GM12878 (cell line): ENCODE data around the gene ANKRD31. TPM values are rescaled to one million over a fixed set of nuclear protein-coding genes. Genes with fewer than 3 reads are reported as not detected.

ENCODE experiments used
- polyA plus RNA-seq, 11 experiments: library from polyadenylated mRNA; depleted of rRNA in 4 of 11; unstranded in 6 of 11; stranded (reverse) in 5 of 11; fragments of >200 nt; fragmentation: Nextera tagmentation in 4 of 11; fragmentation: Illumina TruSeq in 1 of 11; extraction: Ambion mirVana in 4 of 11; extraction: Trizol in 1 of 11; gene quantifications; 1 replicate in 1 of 11; 2 replicates in 10 of 11; pipeline versions ENCODE4 v1.2.1 to v1.2.3, GENCODE V29; 2011 to 2016; ENCODE audit warnings: inconsistent platforms in 2 of 11, missing spikeins in 2 of 11, low read depth in 1 of 11
- small RNA-seq: library from RNA; depleted of rRNA; stranded (forward); fragments of <200 nt; gene quantifications from one replicate; pipeline ENCODE3, GENCODE V24; 2014
- total RNA-seq, 4 experiments: library from RNA; depleted of rRNA in 3 of 4; stranded (reverse); fragments of >200 nt in 3 of 4; fragmentation: Illumina TruSeq in 1 of 4; extraction: Trizol in 1 of 4; gene quantifications; 2 replicates each; pipeline versions ENCODE4 v1.2.1 to v1.2.3, GENCODE V29; 2013 to 2021

Gene ANKRD31
- total and polyA plus RNA-seq, 10 of the 15 experiments (the other 5 are each of a cell fraction or from before 2014, with no cell fraction given) = under 0.01 to 0.10 (median 0.04) TPM; not detected in 3

Small RNAs within 50 kb of the gene (small RNA-seq; reads per million reads assigned to genes)
- gene SUMO2P5 = not detected

Other genes with a start within 250 kb of the ANKRD31 start
- gene GCNT4, start 184.3 kb downstream of the ANKRD31 start, total RNA-seq (2014; rRNA removed) = not detected in 2 replicates
- gene GCNT4, start 184.3 kb downstream of the ANKRD31 start, total RNA-seq (2014; rRNA removed; fragmentation: Illumina TruSeq; extraction: Trizol) = not detected in 2 replicates
- 0.03 TPM in 1 of 2 replicates, not detected in the other for gene GCNT4, start 184.3 kb downstream of the ANKRD31 start, total RNA-seq (2021)
- not detected in 2 replicates for gene GCNT4, start 184.3 kb downstream of the ANKRD31 start, polyA plus RNA-seq (2011; rRNA removed)
- not detected in 2 replicates for gene GCNT4, start 184.3 kb downstream of the ANKRD31 start, polyA plus RNA-seq (2014; fragmentation: Illumina TruSeq; extraction: Trizol)
- gene GCNT4, start 184.3 kb downstream of the ANKRD31 start, polyA plus RNA-seq (2014; fragmentation: Nextera tagmentation; extraction: Ambion mirVana) = not detected
- gene GCNT4, start 184.3 kb downstream of the ANKRD31 start, polyA plus RNA-seq (2014; rRNA removed) = not detected in 2 replicates
- under 1 TPM in 1 of 2 experiments, not detected in 1; 0.04 TPM for gene GCNT4, start 184.3 kb downstream of the ANKRD31 start, polyA plus RNA-seq (2016; fragmentation: Nextera tagmentation; extraction: Ambion mirVana)
- 73.9 and 82.9 TPM in 2 replicates for gene HMGCR, start 100.3 kb upstream of the ANKRD31 start, total RNA-seq (2014; rRNA removed)
- 104 and 110 TPM in 2 replicates for gene HMGCR, start 100.3 kb upstream of the ANKRD31 start, total RNA-seq (2014; rRNA removed; fragmentation: Illumina TruSeq; extraction: Trizol)
- 119 and 130 TPM in 2 replicates for gene HMGCR, start 100.3 kb upstream of the ANKRD31 start, total RNA-seq (2021)
- 119 and 174 TPM in 2 replicates for gene HMGCR, start 100.3 kb upstream of the ANKRD31 start, polyA plus RNA-seq (2011; rRNA removed)
- 89.2 and 120 TPM in 2 replicates for gene HMGCR, start 100.3 kb upstream of the ANKRD31 start, polyA plus RNA-seq (2014; fragmentation: Illumina TruSeq; extraction: Trizol)
- gene HMGCR, start 100.3 kb upstream of the ANKRD31 start, polyA plus RNA-seq (2014; fragmentation: Nextera tagmentation; extraction: Ambion mirVana) = 10 to 100 TPM; 30.8 to 39.0 TPM
- 65.2 and 73.9 TPM in 2 replicates for gene HMGCR, start 100.3 kb upstream of the ANKRD31 start, polyA plus RNA-seq (2014; rRNA removed)
- gene HMGCR, start 100.3 kb upstream of the ANKRD31 start, polyA plus RNA-seq (2016; fragmentation: Nextera tagmentation; extraction: Ambion mirVana) = 10 to 100 TPM; 55.5 to 61.6 TPM